NCI-H446 treated with DMSO at 0.1 percent for 48 hours (cell line): ENCODE results near the gene FOXN3.
"Not testable (repeated sequence)": the region's sequence is repeated elsewhere in the genome, so short reads cannot be mapped to it uniquely, and the experiment has no call there.

ENCODE experiments used
- DNase-seq: peaks from one replicate; lab custom pipeline; 2025; lab: John Stamatoyannopoulos, UW

FOXN3 gene

GRCh38 chr14:89163031-89163636, 253.9 kb downstream of the FOXN3 start:
- no peak for DNase-seq

- no peak for DNase-seq
These were observed 254.4 kb downstream of the FOXN3 start for GRCh38 chr14:89162586-89162985.

DNA sequence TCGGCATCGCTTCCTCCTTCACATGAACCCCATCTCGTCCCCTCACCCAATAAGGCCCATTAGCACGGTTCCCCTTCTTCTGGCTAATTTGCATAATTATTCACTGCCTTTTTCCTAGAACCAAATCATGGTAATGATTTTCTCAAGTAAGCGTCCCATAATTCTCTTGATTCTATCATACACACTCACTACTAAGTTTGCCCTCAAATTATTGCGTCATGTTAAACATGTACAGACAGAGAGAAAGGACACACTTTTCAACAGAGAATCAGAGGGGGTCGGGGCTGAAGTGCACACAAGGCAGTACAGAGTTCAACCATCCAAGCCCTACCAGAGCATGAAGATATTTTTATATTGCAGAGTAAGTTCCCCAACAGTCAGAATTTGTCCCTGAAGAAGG, 256.6 kb downstream of the FOXN3 start:
- no peak for DNase-seq

- DNase-seq, result no peak
These were observed 258.3 kb downstream of the FOXN3 start for GRCh38 chr14:89158701-89159100.

DNA sequence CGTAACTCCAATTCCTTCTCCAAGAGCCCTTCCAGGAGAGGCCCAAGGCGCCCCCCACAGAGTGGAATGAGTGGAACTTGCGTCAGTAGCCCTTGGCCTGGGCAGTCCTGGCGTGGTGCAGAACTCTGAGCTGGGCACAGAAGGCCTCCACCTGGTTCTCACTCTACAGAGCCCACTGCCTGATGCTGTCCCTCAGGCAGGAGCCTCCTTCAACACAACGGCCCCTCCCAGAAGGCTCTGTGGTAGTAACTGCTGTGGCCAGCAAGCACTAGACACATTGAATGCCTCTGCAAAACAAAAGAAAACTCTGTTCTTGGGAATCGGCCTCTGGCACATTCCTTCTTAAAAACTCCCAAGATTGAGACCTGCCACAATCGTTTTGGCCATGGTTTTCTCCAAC, 258.9 kb downstream of the FOXN3 start:
- DNase-seq, result not testable (repeated sequence)

- DNase-seq, result no peak
These were observed 261.5 kb downstream of the FOXN3 start for GRCh38 chr14:89155491-89155890.

DNA sequence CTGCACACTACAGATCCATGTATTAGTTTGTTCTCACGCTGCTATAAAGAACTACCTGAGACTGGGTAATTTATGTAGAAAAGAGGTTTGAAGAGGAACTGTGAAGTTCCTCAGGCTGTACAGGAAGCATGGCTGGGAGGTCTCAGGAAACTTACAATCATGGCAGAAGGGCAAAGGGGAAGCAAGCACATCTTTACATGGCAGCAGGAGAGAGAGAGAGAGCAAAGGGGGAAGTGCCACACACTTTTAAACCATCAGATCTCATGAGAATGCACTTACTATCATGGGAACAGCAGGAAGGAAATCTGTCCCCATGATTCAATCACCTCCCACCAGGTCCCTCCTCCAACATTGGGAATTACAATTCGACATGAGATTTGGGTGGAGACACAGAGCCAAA, 265.3 kb downstream of the FOXN3 start:
- DNase-seq, result not testable (repeated sequence)

DNA sequence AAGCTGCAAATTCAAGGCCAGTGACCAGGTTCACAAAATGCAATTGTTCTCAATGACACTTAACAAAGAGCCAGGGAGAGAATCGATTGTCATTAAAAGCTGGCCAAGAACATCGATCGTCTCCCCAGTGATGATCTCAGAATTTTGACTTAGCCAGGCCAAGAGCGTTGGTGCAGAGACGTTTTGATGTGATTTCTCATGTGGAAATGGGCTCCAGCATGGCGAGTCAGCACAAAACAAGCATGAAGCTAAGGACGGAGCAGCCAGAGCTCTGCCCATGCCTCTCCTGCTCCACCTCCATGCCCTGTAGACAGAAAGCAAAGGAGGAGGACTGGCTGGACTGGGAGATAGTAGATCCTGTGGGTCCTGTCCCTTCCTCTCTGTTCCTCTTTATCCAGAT, 270.8 kb downstream of the FOXN3 start:
- no peak for DNase-seq

- no peak for DNase-seq
These were observed 272.4 kb downstream of the FOXN3 start for GRCh38 chr14:89144642-89145041.

GRCh38 chr14:89144066-89144465, 273.0 kb downstream of the FOXN3 start:
- no peak for DNase-seq

GRCh38 chr14:89143595-89143994, 273.4 kb downstream of the FOXN3 start:
- DNase-seq, result no peak

DNA sequence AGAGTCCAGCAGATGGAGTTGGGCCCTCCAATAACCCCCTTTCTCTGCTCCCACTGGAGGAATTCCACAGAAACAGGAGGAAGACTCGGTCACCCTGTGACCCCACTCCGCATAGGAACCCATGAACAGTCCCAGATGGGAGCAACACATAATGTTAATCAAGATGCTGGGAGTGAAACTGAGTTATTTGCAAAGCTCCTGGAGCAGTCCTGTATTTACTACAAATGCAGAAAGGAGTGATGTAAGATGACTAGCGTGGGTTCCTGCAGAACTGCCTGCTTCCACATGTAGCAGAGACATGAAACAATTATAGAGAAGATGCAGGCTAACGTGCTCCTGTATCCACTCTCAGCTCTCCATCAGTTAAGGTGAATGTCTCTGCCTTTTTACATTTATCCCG, 274.7 kb downstream of the FOXN3 start:
- DNase-seq, result no peak

DNA sequence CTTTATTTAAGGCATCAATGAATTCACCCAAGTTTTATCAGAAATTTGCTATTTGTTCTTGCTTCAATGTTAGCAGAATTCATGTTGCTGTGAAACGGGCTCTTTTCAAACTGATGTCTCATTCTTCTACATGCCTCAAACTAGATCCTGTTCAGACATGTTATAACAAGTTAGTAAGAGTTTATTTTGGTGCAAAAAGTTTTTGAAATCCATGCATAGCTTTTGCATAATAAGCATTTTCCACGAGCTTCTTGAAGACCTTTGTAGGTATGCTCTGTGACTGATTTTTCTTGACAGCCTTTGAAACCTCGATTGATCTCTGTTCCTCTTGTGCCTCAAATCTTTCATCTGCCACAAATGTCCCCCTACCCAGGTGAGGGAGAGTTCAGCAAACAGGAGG, 275.2 kb downstream of the FOXN3 start:
- no peak for DNase-seq

GRCh38 chr14:89140326-89140725, 276.7 kb downstream of the FOXN3 start:
- no peak for DNase-seq

DNA sequence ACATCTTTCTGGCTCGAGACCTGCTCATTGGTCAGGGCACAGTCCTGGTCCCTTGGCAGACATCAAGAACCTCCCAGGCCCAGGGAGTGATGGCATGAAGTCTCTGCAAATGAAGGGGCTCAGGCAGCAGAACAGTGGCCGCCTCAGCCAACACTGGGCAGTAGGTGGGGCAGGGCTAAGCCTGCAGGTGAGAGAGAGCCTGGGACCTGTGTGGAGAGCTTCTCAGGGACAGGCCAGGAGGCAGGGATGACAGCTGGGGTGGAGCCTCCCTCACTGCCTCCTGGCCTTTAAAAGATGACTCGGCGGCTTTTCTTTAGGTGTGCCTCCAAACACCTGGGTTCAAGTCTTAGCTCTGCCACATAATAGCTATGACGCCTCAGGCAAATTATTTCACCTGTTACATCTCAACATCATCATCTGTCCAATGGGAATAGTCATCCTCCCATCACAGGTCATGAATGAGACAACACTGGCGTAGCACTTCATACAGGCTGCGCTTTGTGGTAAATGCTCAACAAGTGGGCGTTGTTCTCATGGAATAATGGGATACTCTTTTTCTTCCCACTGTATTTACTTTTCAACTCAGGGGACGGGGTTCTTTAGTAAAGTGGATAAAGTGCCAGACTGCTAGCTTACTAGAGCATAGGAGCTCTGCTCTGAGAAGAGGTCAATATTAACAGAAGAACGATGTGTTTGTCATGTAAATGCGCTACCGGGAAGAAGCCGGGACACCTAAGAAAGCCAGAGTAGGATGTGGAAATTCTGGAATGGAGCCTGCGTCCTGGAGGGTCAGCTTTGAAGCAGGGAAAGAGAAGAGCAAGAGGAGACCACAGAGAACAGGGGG, 277.4 kb downstream of the FOXN3 start:
- no peak for DNase-seq

- no peak for DNase-seq
These were observed 278.2 kb downstream of the FOXN3 start for GRCh38 chr14:89138846-89139245.

GRCh38 chr14:89137526-89138163, 279.4 kb downstream of the FOXN3 start:
- no peak for DNase-seq

DNA sequence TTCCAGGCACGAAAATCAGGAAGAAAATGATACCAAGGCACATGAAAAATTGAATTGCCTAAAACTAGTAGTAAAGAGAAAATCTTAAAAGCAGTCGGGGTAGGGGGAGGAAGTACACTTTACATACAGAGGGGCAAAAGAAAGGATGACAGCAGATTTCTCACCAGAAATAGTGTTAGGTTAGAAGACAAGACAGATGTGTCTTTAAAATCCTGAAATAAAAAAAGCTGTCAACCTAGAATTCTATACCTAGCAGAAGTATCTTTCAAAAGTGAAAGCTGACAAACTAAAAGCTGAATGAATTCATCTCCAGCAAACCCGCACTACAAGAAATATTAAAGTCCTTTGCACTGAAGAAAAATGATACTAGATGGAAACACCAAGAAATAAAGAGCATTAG, 280.4 kb downstream of the FOXN3 start:
- no peak for DNase-seq

- DNase-seq, result no peak
These were observed 282.4 kb downstream of the FOXN3 start for GRCh38 chr14:89134640-89135039.

DNA sequence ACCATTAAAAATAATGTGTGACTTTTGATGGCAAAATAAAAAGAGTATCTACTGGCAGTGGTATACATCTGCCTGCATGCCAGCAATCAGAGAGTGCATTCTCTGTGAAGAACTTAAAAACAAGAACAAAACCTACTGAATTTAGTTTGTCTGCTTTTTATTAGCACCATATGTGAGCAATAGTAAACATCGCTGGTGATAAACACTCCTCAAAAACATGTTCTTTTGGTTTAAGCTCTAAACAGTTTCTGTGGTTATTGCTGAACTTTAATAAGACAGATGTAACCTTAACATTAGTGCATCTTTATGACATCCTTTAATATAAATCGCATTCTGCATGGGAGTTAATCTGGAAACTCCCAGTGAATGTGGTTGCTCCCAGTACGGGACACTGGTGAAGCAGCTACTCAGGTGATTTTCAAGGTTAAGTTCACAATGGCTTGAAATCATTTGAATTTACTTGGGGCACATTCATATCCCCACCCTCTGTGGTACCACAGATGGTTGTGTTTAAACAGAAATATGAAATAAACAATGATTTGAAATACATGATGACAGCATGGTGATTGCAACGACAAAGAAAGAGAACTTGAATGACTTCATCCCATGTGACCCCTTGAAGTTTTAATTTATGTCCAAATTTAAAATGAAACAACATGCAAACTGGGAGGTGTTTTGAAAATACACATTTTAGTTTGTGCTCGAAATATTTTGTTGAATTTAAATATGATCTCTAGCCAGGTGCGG, 285.9 kb downstream of the FOXN3 start:
- DNase-seq, result no peak

GRCh38 chr14:89129570-89129969, 287.5 kb downstream of the FOXN3 start:
- DNase-seq, result no peak

- DNase-seq, result no peak
These were observed 288.6 kb downstream of the FOXN3 start for GRCh38 chr14:89128311-89129026.
